ENCODE results near the gene CACNA1D.

DNA sequence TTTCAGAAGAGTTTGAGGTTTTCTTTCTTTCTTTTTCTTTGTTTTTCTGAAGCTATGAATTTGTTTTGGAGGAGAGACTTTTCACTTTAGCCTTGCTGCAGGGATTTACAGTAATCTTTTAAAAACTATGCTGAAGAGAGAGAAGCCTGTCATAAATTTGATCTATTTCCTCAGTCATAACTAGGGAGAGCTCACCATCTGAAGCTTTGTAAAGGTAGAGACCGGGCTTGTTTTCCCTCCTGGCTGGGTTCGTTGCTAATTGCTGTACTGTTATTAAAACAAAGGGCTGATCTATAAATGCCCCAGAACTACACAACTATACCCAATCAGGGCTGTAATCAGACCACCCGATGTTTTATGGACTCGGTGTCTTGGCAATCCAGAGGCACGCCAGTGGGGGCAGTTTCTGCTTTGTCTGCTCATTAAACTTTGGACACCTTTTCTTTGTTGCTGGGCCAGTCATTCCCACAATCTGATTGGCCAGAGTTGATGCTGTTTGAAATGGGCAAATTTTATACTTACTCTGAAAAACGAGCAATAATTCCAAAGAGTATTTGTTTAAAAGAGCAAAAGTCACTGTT lies 164.3 kb downstream of the CACNA1D start:
- TF ChIP-seq RAD21 (IDR thresholded peaks at IDR 0.05; ENCODE audit: low read depth) (no peak), SIN3A (IDR thresholded peaks at IDR 0.05; ENCODE audit: low read depth) (no peak), POLR2A (IDR thresholded peaks at IDR 0.05; ENCODE audit: borderline replicate concordance, extremely low read depth, insufficient read depth, insufficient read length) (no peak)
- TF ChIP-seq, protein P1, sequence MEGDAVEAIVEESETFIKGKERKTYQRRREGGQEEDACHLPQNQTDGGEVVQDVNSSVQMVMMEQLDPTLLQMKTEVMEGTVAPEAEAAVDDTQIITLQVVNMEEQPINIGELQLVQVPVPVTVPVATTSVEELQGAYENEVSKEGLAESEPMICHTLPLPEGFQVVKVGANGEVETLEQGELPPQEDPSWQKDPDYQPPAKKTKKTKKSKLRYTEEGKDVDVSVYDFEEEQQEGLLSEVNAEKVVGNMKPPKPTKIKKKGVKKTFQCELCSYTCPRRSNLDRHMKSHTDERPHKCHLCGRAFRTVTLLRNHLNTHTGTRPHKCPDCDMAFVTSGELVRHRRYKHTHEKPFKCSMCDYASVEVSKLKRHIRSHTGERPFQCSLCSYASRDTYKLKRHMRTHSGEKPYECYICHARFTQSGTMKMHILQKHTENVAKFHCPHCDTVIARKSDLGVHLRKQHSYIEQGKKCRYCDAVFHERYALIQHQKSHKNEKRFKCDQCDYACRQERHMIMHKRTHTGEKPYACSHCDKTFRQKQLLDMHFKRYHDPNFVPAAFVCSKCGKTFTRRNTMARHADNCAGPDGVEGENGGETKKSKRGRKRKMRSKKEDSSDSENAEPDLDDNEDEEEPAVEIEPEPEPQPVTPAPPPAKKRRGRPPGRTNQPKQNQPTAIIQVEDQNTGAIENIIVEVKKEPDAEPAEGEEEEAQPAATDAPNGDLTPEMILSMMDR (IDR thresholded peaks at IDR 0.05 in 2 of 3, conservative IDR thresholded peaks at IDR 0.05 in 1 of 3; ENCODE audit: borderline replicate concordance in 1 of 3, insufficient read depth in 1 of 3, low read depth in 2 of 3, low read length in 2 of 3): no peak

Measured in HCT116 (cell line).